Naive B cell (primary cell): Measurements from ENCODE around the gene KCNAB2. TPM values are rescaled to one million over a fixed set of nuclear protein-coding genes. Genes with fewer than 3 reads are reported as not detected.
A peak's percentile ranks its signal among the peaks of the same experiment; 100 is the strongest.

Source experiments
- ATAC-seq, 2 donors: fragments of 150-1000 bp; cut with Tn5 transposase; 2 replicates each; pipeline ENCODE4 v1.10.0; 2021; ENCODE audit warnings: low read depth in 2 of 2, mild to moderate bottlenecking in 2 of 2, moderate library complexity in 2 of 2
- DNase-seq: peaks from one replicate; pipeline ENCODE4 v3.0.0; 2022
- H3K27ac Mint-ChIP-seq, 6 donors: one replicate each; pipeline ENCODE4 v1.8.0; 2020 to 2022; ENCODE audit warnings: mild to moderate bottlenecking in 6 of 6, mixed read lengths in 6 of 6, moderate library complexity in 5 of 6, inconsistent platforms in 2 of 6
- H3K27me3 Mint-ChIP-seq, 3 donors: one replicate each; pipeline ENCODE4 v1.8.0; 2021 to 2022; ENCODE audit warnings: mixed read lengths in 3 of 3, mild to moderate bottlenecking in 1 of 3
- H3K36me3 Mint-ChIP-seq, 2 donors: one replicate each; pipeline ENCODE4 v1.8.0; 2020 to 2022; ENCODE audit warnings: mixed read lengths in 2 of 2, inconsistent platforms in 1 of 2, mild to moderate bottlenecking in 1 of 2
- H3K4me1 Mint-ChIP-seq, 3 donors: one replicate each; pipeline ENCODE4 v1.8.0; 2020 to 2022; ENCODE audit warnings: mixed read lengths in 3 of 3, inconsistent platforms in 1 of 3, mild to moderate bottlenecking in 1 of 3, moderate library complexity in 1 of 3
- H3K4me3 Mint-ChIP-seq, 8 donors: one replicate each; pipeline ENCODE4 v1.8.0; 2020 to 2022; ENCODE audit warnings: mild to moderate bottlenecking in 8 of 8, mixed read lengths in 8 of 8, moderate library complexity in 8 of 8, inconsistent platforms in 2 of 8
- H3K9me3 Mint-ChIP-seq, 7 donors: one replicate each; pipeline ENCODE4 v1.8.0; 2020 to 2022; ENCODE audit warnings: mixed read lengths in 7 of 7, mild to moderate bottlenecking in 5 of 7, inconsistent platforms in 2 of 7, moderate library complexity in 1 of 7
- polyA plus RNA-seq, 6 donors: library from polyadenylated mRNA; unstranded; fragments of 300-500 nt; fragmentation: Illumina TruSeq; gene quantifications; one replicate each; pipeline ENCODE4 v1.2.3, GENCODE V29; 2021; ENCODE audit warnings: low read depth in 6 of 6

The KCNAB2 gene
- 10 to 100 TPM; 10.2 to 16.8 (median 13.9) TPM for polyA plus RNA-seq

DNA sequence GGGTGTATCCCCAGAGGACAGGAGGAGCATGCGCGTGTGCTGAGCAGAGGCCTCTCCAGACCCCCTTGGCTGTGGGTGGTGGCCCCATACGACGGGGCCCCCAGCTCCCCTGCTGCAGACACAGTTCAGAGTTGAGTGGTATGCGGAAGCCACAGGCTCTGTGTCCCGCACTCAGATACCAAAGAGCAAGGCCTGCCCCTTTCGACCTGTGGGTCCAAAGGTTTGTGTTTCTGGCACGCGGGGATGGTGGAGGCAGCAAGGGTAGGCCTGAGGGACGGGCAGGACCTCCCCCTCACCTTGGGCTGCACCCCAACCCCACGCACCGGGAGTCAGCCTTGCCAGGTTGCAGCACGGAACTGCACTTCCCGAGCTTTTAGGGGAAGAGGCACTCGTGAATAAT lies at the start of gene KCNAB2:
Gene KCNAB2, plus strand, starts transcription at position 328 of the 400 bp plus-strand sequence. CDS start 5,649 bp downstream, outside the sequence.
- Mint-ChIP-seq H3K27me3 (no peaks in the 10 kb centered on the region), H3K4me1 (peaks cover 7 to 18% (median 11%) of the 10 kb centered on the region in 3 donors), H3K36me3 (peaks cover 2 to 9% of the 10 kb centered on the region in 2 donors), H3K9me3 (no peaks in the 10 kb centered on the region), H3K27ac (peak within 1 kb of the TSS in 2 of 6 donors; percentile 68 to 76), H3K4me3 (no peak within 1 kb of the TSS)
- no peak for DNase-seq
- no peak for ATAC-seq

DNA sequence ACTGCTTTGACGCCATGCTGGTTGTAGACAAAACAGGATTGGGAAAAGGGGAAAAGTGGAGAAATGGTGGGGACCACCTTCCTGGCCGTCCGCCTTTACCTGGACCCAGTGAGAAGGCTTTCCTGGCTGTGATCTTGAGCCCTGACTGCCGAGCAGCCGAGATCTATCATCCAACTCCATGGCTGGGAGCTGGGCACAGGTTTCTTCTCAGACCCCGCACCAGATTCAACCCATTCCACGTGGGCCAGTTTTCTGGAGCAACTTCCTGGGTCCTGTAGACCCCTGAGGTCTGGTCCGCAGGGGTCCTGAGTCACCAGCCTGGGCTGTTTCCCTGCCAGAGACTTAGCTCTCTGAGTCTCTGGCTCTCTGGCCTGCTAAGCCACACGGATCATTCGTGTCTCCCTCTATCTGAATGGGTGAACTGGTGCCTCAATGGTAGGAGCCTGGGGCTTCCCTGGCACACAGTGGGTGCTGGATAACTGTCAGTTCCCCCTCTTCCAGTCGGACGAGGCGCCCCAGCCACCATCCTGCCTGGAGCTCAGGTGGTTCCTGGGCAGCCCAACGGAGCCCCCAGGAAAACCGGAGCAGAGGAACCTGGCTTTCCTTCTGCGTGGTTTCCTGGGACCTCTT lies 48.9 kb upstream of the KCNAB2 start:
- H3K4me3 Mint-ChIP-seq, result peak overlapping the region in 3 of 8 donors; percentile 5 to 47 (median 20)
- H3K4me1 Mint-ChIP-seq, result peaks cover 38 to 50% (median 47%) of the 10 kb centered on the region in 3 donors
- peak overlapping the region in 1 of 6 donors; percentile 32 for H3K27ac Mint-ChIP-seq
- no peaks in the 10 kb centered on the region for H3K36me3 Mint-ChIP-seq
- ATAC-seq, result no peak
- H3K27me3 Mint-ChIP-seq, result no peaks in the 10 kb centered on the region
- no peak for DNase-seq
- no peaks in the 10 kb centered on the region for H3K9me3 Mint-ChIP-seq

DNA sequence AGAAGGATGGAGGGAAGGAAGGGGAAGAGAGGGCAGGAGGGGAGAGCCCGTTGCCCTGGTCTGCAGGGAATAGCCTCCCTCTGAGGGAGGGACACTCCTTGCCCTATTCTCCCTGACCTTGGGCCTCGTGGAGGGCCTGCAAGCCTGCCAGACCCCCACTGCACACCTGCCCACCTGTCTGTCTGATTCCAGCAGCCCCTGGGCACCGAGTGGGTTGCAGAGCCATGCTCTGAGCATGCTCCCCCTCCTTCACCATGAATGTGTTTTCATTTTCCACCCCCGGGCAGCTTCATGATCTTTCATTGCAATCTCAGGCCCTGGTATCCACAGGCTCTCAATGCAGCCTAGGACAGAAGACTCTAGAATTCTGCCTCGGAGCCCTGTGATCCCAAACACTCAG lies 48.4 kb upstream of the KCNAB2 start:
- Mint-ChIP-seq H3K4me3 (peak overlapping the region in 3 of 8 donors; percentile 1 to 58 (median 47)), H3K27me3 (no peaks in the 10 kb centered on the region), H3K4me1 (peaks cover 37 to 48% (median 47%) of the 10 kb centered on the region in 3 donors), H3K27ac (peak overlapping the region in 2 of 6 donors; percentile 32 to 42), H3K9me3 (no peaks in the 10 kb centered on the region), H3K36me3 (no peaks in the 10 kb centered on the region)
- DNase-seq, result no peak
- ATAC-seq, result no peak

DNA sequence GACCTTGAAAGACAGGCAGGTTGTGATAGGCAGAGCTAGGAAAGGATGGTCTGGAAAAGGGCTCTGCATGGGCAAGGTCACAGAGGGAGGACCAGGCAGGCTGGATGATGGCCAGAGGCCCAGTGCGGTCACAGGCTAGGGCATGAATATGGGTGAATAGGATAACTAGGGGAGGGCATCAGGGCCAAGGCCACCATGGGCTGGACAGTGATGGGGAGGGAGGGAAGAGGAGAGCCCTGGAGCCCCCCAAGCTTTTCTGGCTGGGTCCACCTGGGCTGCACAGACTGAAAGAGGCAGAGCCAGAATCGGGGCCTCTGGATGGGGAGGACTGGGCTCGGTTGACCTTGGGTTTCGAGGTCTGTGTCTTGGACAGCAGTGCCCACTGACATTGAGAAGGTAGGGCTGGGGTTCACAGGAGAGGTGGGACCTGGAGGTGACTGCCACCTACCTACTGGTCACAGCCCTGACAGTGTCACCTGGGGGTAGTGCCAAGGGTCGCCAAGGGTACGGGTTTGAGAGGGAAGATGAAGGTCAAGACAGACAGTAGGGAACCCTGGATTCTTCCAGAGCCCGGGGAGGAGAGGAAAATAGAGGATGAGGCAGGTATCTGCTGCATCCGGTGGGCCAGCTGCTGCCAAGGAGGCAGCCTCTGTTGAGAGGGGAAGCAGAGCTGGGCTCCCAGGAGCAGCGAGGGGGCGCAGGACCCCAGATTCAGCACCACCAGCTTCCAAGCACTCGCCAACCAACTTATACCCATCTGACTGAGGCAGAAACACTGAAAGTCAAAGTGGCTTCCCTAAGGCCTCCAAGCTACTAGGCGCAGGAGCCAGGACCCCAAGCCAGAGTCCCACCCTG lies 47.4 kb upstream of the KCNAB2 start:
- H3K4me3 Mint-ChIP-seq, result peak overlapping the region in 2 of 8 donors; percentile 58 to 60
- no peaks in the 10 kb centered on the region for H3K9me3 Mint-ChIP-seq
- peaks cover 0 to under 1% of the 10 kb centered on the region in 2 donors for H3K36me3 Mint-ChIP-seq
- ATAC-seq (no peak), DNase-seq (no peak)
- no peaks in the 10 kb centered on the region for H3K27me3 Mint-ChIP-seq
- H3K27ac Mint-ChIP-seq, result peak overlapping the region in 3 of 6 donors; percentile 42 to 85 (median 76)
- H3K4me1 Mint-ChIP-seq, result peaks cover 31 to 44% (median 43%) of the 10 kb centered on the region in 3 donors

DNA sequence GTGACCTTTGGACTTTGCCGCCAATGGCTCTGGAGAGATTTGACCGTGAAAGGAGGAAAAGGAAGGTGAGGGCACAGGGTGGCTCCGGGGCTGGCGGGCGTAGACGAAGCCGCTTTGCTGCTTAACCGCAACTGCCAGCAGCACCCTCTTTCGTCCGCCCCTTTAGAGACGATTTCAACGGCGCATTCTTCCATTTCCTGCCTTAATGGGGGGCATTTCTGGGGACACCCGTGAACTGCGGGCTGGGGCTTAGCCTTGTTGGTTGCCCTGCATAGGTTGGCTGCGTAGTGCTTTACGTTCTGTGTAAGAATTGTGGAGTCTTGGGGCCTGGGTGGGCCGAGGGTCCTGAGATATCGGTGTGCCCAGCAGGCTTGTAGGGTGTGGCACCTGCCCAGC lies 46.8 kb upstream of the KCNAB2 start:
- Mint-ChIP-seq H3K9me3 (no peaks in the 10 kb centered on the region), H3K4me1 (peaks cover 27 to 41% (median 38%) of the 10 kb centered on the region in 3 donors), H3K36me3 (peaks cover 0 to 5% of the 10 kb centered on the region in 2 donors), H3K27ac (no peak overlapping the region), H3K4me3 (peak overlapping the region in 1 of 8 donors; percentile 60), H3K27me3 (no peaks in the 10 kb centered on the region)
- DNase-seq (no peak), ATAC-seq (no peak)

DNA sequence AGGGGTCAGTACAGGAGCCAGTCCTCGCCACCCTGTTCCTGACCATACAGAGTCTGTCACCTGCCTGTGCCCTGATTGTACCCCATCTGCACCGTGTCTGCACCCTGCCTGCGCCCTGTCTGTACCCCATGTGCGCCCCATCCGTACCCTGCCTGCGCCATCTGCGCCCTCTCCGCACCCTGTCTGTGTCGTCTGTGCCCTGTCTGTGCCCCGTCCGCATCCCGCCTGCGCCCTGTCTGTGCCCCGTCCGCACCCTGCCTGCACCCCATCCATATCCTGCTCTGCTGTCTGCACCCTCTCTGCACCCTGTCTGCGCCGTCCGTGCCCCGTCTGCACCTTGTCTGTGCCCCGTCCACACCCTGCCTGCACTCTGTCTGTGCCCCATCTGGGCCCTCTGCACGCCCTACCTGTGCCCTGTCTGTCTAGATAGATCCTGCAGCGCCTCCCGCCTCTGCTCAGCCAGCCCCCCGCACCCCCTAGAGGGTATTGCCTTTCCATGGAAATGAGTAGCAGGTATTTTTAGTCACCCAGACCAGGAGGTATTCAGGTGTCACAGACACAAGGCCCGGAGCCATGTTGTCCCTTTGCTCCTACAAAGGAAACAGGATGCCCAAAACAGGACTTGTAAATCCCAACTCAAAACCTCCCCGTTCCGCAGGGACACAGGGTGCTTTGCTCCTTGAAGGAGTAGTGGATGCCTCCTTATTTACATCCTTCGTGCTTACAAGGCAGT lies 45.8 kb upstream of the KCNAB2 start:
- no peak for DNase-seq
- peak overlapping the region in 1 of 8 donors; percentile 80 for H3K4me3 Mint-ChIP-seq
- ATAC-seq, result no peak
- H3K36me3 Mint-ChIP-seq, result peaks cover 0 to 5% of the 10 kb centered on the region in 2 donors
- H3K27me3 Mint-ChIP-seq, result no peaks in the 10 kb centered on the region
- H3K27ac Mint-ChIP-seq, result peak overlapping the region in 3 of 6 donors; percentile 32 to 77 (median 67)
- no peaks in the 10 kb centered on the region for H3K9me3 Mint-ChIP-seq
- H3K4me1 Mint-ChIP-seq, result peaks cover 17 to 31% (median 28%) of the 10 kb centered on the region in 3 donors

DNA sequence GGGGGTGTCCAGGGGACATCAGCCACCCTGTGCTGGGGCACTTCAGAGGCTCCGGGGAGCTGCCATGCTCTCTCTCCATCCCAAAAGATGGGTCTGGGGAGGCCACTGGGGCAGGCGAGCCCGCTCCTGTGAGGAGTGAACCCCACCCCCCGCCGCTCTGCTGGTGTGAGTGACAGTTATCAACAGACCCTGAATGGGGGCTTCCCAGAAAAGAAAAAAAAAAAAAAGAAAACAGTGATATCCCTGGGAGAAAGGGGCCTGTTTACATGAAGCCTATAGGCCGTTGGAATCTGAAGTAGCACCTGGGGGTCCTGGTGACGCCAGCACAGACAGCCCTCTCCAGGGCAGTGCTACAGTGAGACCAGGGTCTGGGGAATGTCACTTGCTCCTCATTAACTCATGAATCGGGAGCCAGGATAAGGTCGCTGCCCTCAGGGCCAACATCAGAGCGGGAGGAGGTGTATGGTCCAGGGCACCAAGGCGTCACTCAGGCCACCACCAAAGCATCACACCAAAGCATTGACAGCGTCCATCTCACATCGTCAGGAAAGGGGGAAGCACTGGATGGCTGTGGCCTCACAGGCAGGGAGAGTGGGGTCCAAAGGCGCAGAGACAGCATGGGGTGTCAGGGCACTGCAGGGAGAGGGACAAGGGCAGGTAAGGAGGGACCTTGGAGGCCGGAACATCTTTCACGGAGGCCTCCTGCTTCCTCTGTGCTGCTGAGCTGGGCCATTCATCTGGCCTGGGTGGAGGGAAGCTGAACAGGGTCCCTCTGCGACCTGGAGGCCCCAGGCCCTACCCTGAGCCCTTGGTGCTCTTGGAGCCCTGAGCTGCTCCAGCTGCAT lies 45.0 kb upstream of the KCNAB2 start:
- Mint-ChIP-seq H3K36me3 (peaks cover 0 to 5% of the 10 kb centered on the region in 2 donors), H3K27ac (peak overlapping the region in 1 of 6 donors; percentile 39), H3K27me3 (no peaks in the 10 kb centered on the region), H3K4me1 (peaks cover 17 to 31% (median 23%) of the 10 kb centered on the region in 3 donors), H3K9me3 (no peaks in the 10 kb centered on the region), H3K4me3 (no peak overlapping the region)
- no peak for ATAC-seq
- no peak for DNase-seq

DNA sequence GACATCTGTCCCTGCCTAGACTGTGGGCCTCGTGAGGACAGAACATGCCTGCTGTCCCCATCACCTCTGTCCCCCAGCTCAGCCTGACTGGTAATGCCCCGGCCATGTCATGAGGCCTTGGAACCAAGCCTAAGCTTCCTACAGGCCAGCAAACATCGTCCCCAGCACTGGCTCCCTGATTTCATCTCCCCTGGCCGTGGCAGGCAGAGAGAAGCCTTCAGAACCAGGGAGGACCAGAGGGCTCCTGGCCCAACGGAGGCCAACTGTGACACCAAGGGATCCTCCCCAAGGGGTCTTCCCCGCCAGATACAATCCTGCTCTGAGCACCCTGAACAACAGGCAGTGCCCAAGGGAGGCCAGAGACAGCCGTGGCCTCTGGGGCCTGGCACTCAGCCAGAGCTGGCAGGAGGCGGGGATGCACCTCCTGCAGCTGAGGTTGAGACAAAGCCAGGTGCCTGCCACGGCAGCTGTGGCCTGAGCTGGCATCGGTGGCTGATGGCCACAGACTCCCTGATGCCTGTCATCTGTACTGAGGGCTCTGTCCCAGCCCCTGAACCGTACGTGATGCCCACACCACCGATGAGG lies 43.6 kb upstream of the KCNAB2 start:
- no peak for ATAC-seq
- Mint-ChIP-seq H3K9me3 (no peaks in the 10 kb centered on the region), H3K27me3 (no peaks in the 10 kb centered on the region), H3K4me1 (peaks cover 14 to 31% (median 24%) of the 10 kb centered on the region in 3 donors), H3K4me3 (no peak overlapping the region), H3K27ac (peak overlapping the region in 1 of 6 donors; percentile 10), H3K36me3 (peaks cover 0 to 5% of the 10 kb centered on the region in 2 donors)
- DNase-seq, result no peak

DNA sequence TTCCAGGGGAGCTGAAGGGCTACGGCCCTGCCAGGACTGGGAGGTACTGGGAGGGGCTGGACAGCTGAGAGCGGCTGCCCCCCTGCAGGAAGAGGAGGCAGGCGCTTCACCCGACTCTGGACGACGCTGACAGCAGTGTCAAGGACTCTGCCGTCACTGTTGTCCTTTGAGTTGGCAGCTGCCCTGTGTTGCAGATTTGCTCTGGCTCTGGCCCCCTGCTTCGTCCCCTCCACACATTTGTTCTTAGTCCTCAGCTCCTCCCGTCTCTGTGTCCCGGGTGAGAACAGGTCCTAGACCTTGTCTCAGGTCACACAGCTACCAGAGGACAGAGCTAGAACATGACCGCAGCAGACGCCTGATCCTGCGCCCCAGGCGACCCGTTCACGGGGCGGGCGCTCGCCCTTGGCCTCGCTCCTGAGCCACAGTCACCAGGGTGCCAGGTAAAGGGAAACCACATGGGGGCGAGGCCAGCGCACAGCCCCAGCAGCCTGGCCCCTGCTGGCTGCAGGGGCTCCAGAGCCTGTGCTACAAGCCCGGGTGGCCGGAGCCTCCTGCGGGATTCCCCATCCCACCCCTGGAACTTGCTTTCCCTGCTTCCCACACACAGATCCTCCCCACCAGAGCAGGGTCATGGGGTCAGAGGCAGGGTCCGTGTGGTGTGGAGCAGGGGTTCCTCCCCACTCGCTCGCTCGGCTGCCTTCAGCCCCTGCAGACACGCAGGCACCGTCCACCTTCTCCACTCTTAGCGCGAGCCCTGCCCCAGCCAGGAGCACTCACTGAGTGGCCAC lies 42.8 kb upstream of the KCNAB2 start:
- Mint-ChIP-seq H3K9me3 (no peaks in the 10 kb centered on the region), H3K27me3 (no peaks in the 10 kb centered on the region), H3K4me1 (peaks cover 12 to 29% (median 20%) of the 10 kb centered on the region in 3 donors), H3K36me3 (peaks cover 0 to 5% of the 10 kb centered on the region in 2 donors), H3K27ac (peak overlapping the region in 1 of 6 donors; percentile 63), H3K4me3 (peak overlapping the region in 1 of 8 donors; percentile 68)
- DNase-seq (no peak), ATAC-seq (no peak)

DNA sequence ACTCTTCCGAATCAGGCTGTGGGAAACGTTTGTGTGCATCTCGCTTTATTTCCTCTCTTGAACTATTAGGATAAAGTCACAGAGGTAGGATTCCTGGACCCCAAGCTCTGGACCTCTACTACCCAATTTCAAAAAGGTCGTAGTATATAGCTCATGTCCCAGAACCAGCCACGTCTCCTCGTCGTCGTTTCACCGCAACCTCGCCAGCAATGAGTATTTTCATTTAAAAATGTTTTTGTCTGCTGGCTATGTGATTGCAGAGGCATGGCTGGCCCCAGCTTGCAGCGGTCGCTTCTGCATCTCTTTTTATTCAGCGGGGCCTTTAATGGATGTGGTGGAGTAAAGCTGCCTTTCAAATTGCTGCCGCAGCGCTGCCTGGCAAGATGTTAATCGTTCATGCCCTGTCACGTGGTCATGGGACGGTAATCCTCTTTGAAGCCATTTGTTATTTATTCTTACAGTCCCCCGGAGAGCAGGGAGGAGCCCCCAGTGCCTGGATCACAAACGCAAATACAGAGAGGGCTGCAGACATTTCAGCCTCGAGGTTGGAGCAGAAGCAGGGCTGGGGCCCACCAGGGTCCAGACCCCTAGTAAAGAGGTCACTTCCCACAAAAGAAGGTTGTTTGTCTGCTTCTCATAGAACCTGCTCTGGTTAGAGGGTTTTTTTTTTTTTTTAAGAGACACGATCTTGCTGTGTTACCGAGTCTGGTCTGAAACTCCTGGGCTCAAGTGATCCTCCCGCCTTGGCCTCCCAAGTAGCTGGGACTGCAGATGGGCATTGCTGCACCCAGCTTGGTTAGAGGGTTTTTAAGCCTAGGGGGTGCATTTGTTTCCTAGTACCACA lies 41.9 kb upstream of the KCNAB2 start:
- H3K9me3 Mint-ChIP-seq, result no peaks in the 10 kb centered on the region
- no peaks in the 10 kb centered on the region for H3K27me3 Mint-ChIP-seq
- DNase-seq (no peak), ATAC-seq (no peak)
- H3K27ac Mint-ChIP-seq, result peak overlapping the region in 3 of 6 donors; percentile 44 to 75 (median 63)
- peaks cover 0 to 5% of the 10 kb centered on the region in 2 donors for H3K36me3 Mint-ChIP-seq
- H3K4me3 Mint-ChIP-seq, result no peak overlapping the region
- peaks cover 10 to 20% (median 18%) of the 10 kb centered on the region in 3 donors for H3K4me1 Mint-ChIP-seq
